HG03558 (cell line): ENCODE results near the gene ADCY4.
"Not testable (repeated sequence)": the region's sequence is repeated elsewhere in the genome, so short reads cannot be mapped to it uniquely, and the experiment has no call there.

Source experiments
- ATAC-seq: cut with Tn5 transposase; IDR thresholded peaks from one replicate; pipeline ENCODE4 v1.9.1; 2021; ENCODE audit warnings: moderate number of reproducible peaks; ENCODE audit not compliant: unreplicated experiment; ENCODE audit errors: extremely low read depth

The ADCY4 gene

DNA sequence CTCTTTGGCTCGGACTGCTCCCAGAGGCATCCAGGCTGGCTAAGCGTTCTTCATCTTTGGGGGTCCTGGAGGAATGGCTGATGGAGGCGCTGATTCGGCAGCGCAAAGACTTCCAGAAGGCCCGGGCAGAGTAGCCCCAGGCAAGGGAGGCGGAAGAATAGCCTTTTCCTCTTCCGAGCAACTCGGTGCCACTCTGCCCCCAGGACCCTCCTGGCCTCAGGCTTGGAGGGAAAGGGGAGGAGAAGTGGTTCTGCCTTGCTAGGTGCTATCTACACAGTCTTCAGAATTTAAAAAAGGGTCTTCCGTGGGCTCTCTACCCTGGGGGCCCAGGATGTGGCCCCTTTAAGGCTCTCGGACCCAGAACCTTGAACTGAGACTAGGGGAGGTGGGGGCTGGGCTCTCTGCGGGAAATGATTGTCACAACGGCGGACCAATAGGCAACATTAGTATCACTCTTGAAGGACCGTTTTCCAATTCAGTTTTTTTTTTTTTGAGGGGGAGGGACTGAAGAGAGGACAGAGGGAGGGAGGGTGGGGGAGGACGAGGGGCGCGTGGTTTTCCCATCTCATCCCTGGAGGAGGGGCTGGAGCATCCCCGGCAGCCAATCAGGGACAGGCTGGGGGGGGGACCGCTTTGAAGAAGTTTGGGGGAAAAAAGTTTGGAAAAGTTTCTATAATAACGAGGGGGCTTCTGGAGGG, 32.8 kb upstream of the ADCY4 start, which contains the start of gene NFATC4:
TSS of gene NFATC4 (plus strand) at position 671 of the 698 bp plus-strand sequence. CDS start 157 bp downstream, outside the sequence.
- no peak for ATAC-seq

DNA sequence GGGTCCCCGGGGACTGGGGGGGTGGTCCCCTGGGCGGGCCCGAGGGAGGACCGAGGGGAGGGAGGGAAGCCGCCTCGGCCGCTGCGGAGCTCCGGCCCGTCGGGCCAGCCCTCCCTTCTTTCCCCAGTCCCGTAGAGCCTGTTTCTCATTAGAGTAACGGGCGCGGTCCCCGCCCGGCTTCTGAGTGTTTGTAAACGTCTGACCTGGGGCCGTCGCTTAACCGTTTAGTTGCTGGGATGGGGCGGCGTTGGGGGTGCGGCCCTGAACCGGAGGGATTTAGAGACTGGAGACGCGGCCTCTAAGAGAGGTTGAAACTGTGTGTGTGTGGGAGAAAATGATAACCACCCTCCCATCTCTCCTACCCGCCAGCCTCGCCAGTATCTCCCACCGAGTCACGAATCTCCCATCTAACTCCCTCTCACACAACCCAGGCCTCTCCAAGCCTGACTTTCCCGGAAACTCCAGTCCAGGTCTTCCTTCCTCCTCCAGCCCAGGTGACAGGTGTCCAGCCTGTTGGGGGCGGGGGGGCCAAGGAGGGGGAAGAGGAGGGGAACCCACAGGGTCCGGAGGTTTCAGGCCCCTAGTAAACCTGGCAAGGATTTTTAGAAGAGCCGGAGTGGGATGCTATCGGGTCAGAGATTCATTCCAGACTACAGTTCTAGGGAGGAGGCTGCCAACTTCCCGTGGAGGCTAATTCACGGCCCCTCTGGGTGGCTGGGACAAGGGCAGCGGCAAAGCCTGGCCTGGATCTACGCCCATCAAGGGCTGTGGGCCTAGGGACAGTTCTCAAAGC, 32.0 kb upstream of the ADCY4 start:
- no peak for ATAC-seq

DNA sequence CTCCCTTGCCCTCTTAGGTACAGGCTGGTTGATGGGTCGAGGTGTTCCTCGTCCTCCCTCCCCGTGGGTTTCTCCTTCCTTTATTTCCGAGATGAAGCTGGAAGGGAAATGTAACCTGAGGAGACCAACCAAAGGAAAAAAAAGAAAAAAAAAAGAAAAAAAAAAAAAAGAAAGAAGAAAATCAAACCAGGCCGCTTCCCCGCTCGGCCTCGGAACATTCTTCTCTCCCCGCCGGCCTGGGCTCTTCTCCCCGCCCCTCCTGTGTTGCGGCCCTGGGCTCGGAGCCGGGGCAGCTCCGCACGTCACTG, 31.5 kb upstream of the ADCY4 start:
- ATAC-seq = no peak

- no peak for ATAC-seq
These were observed 30.9 kb upstream of the ADCY4 start for GRCh38 chr14:24365600-24366412.

DNA sequence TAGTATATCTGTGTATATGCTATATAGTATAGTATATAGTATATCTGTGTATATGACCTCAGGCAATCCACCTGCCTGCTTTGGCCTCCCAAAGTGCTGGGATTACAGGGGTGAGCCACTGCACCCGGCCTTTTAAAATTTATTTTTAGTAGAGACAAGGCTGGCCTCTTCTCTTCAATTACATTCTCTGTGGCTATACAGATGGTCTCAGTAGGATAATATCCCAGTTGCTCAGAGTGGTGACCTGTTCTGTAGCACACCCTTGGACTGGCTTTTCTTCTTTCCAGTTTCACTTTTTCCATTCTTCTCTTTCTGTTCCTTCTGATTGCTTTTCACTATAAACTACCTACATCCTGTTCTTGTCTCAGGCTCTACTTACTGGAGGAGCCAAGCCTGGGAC, 30.0 kb upstream of the ADCY4 start:
- ATAC-seq = no peak

GRCh38 chr14:24363401-24363800, 28.5 kb upstream of the ADCY4 start:
- no peak for ATAC-seq

- no peak for ATAC-seq
These were observed 27.5 kb upstream of the ADCY4 start for GRCh38 chr14:24362241-24362960.

DNA sequence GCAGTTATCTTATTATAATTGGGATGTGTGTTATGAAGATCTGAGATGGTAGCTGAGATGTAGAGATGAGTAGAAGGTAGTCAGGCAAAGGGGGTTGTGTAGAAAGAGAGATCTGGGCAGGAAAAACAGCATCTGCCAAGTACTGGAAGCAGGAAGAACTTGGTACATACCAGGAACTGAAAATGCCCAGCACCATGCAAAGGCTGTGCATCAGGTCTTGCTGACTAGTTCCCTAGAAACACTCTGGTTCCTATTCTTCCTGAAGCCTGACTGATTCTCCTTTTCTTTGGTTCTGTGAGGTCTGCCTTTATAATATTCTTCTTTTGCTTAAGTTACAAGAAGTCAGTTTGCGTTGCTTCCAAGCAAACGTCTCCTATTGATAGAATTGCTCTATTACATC, 26.5 kb upstream of the ADCY4 start:
- ATAC-seq = no peak

DNA sequence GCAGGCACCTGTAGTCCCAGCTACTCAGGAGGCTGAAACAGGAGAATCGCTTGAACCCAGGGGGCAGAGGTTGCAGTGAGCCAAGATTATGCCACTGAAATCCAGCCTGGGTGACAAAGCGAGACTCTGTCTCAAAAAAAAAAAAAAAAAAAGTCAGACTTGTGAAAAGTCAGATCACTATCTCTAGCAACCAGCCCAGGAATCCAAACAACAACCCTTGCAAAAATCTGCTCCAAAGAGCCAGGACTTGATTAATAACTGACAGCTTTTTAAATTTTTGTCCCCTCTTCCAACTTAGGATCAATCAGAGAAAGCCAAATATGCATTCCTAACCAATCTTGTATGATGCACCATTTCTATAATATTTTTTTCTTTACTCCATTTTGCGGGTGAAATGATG, 25.4 kb upstream of the ADCY4 start:
- ATAC-seq = no peak

GRCh38 chr14:24356208-24356607, 21.3 kb upstream of the ADCY4 start:
- no peak for ATAC-seq

DNA sequence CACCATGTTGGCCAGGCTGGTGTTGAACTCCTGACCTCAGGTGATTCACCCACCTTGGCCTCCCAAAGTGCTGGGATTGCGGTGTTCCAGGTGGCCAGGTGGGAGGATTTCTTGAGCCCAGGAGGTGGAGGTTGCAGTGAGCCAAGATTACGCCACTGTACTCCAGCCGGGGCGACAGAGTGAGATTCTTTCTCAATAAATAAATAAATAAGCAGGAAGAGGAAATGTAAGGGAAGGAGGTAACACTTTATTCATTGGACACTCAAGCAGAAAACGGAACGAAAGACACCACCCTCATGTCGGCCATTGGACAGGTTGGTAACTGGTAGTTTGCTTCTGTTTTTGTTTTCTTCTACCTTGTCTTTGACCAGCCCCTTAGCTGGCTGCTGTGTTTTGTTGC, 20.1 kb upstream of the ADCY4 start:
- no peak for ATAC-seq

GRCh38 chr14:24354482-24354825, 19.6 kb upstream of the ADCY4 start:
- ATAC-seq = not testable (repeated sequence)

DNA sequence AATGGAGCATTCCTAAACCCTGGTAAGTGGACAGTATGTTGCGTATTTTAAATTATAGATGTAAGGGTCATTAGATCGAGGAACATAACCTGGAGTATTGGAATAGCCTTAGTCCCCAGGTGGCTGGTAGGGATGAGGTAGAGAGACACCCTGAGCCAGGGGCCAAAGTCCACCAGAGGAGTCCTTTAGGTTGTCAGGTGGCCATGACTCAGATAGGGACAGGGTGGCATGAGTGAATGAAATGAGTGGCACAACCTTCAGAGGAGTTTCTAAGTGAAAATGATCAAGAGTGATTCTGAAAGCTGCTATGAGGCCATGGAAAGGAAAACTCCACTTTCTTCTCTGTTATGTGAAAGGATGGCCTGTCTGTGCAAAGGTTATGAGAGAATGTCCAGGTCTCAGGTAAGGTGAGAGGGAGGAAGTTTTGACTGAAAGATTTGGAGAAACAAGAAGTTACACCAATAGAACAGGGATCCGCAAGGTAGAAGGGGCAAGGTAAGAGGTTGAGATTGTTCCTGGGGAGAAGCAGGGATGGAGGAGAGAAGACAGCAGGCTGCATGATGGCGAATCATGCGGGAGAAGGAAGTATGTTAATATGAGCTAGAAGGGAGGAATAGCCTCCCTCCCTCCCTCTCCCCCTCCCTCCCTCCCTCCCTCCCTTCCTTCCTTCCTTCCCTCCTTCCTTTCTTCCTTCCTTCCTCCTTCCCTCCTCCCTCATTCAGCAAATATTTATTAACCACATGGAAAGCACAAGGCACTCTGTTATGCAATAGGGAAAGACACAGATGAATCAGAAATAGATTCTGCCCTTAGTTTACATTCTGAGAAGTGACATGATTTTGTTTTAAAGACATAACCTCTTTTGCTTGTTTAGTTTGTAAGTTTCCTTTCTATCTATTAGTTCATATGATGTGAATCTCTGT, 18.9 kb upstream of the ADCY4 start:
- ATAC-seq = no peak

- no peak for ATAC-seq
These were observed 16.6 kb upstream of the ADCY4 start for GRCh38 chr14:24351517-24351916.

GRCh38 chr14:24349742-24350141, 14.9 kb upstream of the ADCY4 start:
- no peak for ATAC-seq

GRCh38 chr14:24348186-24348585, 13.3 kb upstream of the ADCY4 start:
- no peak for ATAC-seq

DNA sequence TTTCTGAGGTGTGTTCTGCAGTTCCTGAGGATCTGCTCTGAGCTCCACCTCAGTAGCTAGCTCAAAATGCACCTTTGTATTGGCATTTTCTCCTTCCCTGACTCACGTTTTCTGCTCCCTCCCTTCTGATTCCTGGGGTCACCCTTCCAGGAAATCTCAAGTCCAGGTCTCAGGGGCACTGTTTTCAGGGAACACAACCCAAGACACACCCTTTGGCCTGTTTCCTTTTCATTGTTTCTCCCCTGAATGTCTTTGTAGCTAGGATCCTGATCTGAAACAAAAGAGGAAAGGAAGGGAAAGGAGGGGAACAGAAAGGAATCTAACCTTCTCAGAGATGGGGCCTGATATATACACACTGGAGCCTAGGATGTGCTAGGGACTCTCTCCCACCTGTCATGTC, 12.3 kb upstream of the ADCY4 start:
- ATAC-seq = no peak

DNA sequence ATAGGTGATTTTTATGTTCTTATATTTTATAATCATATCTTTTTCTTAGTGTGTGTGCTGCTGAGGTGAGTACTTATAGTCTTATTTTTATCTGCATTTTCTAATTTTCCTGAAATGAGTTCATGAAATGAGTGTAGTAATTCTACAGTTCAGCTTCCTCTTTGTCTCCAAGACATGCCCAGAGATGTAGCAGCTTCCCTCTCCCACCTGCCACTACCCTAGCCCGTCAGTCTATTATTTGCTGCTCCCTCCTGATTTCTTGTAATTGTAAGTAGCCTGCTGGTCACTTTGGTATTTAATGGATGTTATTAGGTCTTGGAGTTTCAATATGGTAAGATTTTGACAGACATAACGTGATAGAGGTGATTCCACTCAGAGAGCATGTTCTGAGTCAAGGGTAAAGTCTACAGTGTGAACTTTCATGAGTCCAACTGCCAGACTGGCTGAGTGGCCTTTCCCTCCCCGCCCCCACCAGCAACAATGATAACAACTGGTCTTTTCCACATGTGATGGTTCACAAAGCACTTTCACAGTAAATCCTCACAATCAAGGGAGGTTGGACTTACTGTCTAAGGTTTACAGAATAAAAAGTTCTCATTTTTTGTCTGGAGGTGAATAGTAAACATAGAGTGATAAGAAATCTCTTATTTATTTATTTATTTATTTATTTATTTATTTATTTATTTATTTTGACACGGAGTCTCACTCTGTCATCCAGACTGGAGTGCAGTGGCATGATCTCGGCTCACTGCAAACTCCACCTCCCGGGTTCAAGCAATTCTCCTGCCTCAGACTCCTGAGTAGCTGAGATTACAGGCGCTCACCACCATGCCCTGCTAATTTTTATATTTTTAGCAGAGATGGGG, 9.2 kb upstream of the ADCY4 start:
- ATAC-seq = no peak

DNA sequence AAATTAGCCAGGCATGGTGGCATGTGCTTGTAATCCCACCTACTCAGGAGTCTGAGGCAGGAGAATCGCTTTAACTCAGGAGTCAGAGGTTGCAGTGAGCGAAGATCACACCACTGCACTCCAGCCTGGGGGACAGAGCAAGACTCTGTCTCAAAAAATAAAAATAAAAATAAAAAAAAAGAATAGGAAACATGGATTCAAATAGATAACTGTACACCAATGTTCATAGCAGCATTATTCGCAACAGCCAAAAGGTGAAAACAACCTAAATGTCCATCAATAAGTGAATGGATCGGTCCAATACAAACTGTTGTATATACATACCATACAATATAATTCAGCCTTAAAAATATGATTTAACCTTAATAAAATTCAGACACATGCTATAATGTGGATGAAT, 8.0 kb upstream of the ADCY4 start:
- ATAC-seq = no peak
